Neural cell (in vitro differentiated cells): ENCODE data around the gene NTN5.

ENCODE experiments used
- EP300 ChIP-seq: fragments of 450-650 bp; conservative IDR thresholded peaks from 2 replicates; pipeline ENCODE4 v1.6.1; 2014; ENCODE audit warnings: antibody characterized with exemption, mild to moderate bottlenecking, moderate library complexity; ENCODE audit not compliant: poor library complexity, severe bottlenecking
- EZH2 ChIP-seq: fragments of 200-600, 300-800 bp; shearing (Covaris generic), sonication (generic); IDR thresholded peaks from 2 replicates; pipeline ENCODE4 v1.6.1; 2014; ENCODE audit warnings: antibody characterized with exemption, low read length, borderline replicate concordance, mild to moderate bottlenecking; ENCODE audit not compliant: insufficient read depth, poor library complexity, severe bottlenecking
- POLR2AphosphoS5 ChIP-seq: IDR thresholded peaks from 2 replicates; pipeline ENCODE4 v1.6.1; 2012
- RAD21 ChIP-seq: fragments of 450-650 bp; conservative IDR thresholded peaks from 2 replicates; pipeline ENCODE4 v1.6.1; 2014; ENCODE audit warnings: antibody characterized with exemption, mild to moderate bottlenecking, moderate library complexity
- REST ChIP-seq: IDR thresholded peaks from 2 replicates; pipeline ENCODE4 v1.6.1; 2012; ENCODE audit warnings: borderline replicate concordance
- SMC3 ChIP-seq: fragments of 450-650 bp; conservative IDR thresholded peaks from 2 replicates; pipeline ENCODE4 v1.6.1; 2014; ENCODE audit warnings: antibody characterized with exemption, mild to moderate bottlenecking, moderate library complexity; ENCODE audit not compliant: poor library complexity
- TAF1 ChIP-seq: IDR thresholded peaks from 2 replicates; pipeline ENCODE4 v1.6.1; 2012; ENCODE audit warnings: low read depth
- TF ChIP-seq, protein P1 (sequence below): fragments of 450-650 bp; IDR thresholded peaks from 2 replicates; pipeline ENCODE4 v1.5.1; 2014; ENCODE audit warnings: antibody characterized with exemption, mild to moderate bottlenecking, moderate library complexity; ENCODE audit not compliant: poor library complexity, severe bottlenecking

DNA sequence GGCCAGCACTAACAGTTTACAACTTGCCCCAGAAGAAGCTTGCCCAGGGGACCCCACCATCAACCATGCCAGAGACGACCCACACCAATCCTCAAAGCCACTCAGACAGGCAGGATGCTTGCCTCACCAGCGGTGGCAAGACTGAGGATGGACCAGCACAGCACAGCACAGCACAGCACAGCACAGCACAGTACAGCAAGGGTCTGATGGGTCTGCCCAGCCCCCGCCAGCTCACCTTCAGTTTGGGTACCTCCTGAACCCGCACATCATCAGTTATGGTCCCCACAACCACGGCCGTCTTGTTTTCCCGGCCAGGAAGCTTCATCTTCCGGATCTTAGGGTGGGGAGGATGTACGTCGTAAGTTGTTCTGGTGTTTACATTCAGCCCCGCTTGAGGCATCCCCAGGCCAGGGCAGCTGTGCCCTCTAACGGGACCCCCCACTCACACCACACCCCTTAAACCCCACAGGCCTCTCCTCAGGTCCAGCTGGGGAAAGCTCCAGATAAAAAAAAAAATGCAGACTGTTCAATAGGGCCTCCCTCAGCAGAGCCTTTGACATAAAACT lies 56.2 kb downstream of the NTN5 start:
- no peak for TF ChIP-seq REST
- no peak for TF ChIP-seq POLR2AphosphoS5
- TF ChIP-seq, protein P1, sequence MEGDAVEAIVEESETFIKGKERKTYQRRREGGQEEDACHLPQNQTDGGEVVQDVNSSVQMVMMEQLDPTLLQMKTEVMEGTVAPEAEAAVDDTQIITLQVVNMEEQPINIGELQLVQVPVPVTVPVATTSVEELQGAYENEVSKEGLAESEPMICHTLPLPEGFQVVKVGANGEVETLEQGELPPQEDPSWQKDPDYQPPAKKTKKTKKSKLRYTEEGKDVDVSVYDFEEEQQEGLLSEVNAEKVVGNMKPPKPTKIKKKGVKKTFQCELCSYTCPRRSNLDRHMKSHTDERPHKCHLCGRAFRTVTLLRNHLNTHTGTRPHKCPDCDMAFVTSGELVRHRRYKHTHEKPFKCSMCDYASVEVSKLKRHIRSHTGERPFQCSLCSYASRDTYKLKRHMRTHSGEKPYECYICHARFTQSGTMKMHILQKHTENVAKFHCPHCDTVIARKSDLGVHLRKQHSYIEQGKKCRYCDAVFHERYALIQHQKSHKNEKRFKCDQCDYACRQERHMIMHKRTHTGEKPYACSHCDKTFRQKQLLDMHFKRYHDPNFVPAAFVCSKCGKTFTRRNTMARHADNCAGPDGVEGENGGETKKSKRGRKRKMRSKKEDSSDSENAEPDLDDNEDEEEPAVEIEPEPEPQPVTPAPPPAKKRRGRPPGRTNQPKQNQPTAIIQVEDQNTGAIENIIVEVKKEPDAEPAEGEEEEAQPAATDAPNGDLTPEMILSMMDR: no peak
- TF ChIP-seq EP300: no peak
- TF ChIP-seq TAF1: no peak
- no peak for TF ChIP-seq EZH2
- TF ChIP-seq RAD21: no peak
- no peak for TF ChIP-seq SMC3
